SKM-1 (cell line): Measurements from ENCODE around the gene MYCBP.

Source experiments
- DNase-seq: peaks from one replicate; lab custom pipeline; 2025; ENCODE audit not compliant: unreplicated experiment; lab: John Stamatoyannopoulos, UW

The MYCBP gene

DNA sequence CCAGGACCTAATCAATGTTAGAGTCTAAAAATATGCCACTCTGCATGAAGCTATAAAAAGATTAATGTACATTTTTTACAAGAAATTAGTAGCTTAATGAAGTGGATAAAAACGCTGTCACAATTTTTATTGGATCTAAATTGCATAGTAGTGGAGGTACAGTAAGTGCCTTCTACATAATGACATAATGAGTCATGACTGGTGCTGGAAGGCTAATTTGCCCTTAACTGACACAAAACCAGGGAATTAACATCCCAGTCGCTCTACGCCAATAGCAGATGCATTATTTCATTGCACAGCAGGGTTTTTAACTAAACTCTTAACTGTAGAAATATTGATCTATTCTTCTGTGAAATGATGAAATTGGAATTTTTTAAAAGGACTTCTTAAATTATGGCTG is 46.9 kb downstream of the MYCBP start:
- DNase-seq: no peak

- DNase-seq: no peak
Measured at GRCh38 chr1:38820860-38821259, 52.3 kb downstream of the MYCBP start.

DNA sequence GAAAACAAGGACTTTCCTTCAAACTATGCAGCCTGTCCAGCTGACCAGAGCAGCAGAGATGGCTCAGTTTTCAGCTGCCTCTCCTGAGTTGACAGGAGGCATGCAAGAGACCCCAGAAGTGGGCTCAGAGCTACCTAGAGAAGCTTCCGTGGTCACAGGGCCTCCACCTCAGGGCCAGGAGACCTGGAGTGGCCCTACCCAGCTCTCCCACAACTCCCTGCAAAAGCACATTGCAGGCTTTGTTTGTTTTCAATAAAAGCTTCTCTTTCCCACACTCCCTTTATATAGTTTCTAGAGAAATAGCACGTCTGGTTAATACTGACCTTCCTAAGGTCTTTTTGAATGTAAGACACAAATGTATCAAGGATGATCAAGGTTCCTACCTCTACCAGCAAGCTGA is 53.6 kb downstream of the MYCBP start:
- DNase-seq: no peak

DNA sequence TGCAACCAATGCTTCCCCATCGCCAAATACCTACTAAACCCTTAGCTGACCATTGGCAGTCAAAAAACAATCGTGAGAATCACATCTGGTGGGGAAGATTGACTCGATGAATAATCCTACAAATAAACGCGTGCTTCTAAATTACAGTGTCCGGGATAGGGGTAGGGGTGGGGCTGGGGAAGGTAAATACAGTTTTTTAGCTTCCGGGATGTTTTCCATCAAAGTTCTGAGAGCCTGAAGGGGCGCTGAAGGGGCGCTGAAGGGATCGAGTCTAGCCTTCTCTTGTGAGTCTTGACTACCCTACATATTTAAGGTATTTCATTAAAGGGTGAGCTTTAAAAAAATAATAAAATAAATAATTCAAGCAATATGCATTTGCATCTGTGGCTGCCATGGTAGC is 54.1 kb downstream of the MYCBP start:
- DNase-seq: no peak

- no peak for DNase-seq
Measured at GRCh38 chr1:38818175-38818976, 54.8 kb downstream of the MYCBP start.

DNA sequence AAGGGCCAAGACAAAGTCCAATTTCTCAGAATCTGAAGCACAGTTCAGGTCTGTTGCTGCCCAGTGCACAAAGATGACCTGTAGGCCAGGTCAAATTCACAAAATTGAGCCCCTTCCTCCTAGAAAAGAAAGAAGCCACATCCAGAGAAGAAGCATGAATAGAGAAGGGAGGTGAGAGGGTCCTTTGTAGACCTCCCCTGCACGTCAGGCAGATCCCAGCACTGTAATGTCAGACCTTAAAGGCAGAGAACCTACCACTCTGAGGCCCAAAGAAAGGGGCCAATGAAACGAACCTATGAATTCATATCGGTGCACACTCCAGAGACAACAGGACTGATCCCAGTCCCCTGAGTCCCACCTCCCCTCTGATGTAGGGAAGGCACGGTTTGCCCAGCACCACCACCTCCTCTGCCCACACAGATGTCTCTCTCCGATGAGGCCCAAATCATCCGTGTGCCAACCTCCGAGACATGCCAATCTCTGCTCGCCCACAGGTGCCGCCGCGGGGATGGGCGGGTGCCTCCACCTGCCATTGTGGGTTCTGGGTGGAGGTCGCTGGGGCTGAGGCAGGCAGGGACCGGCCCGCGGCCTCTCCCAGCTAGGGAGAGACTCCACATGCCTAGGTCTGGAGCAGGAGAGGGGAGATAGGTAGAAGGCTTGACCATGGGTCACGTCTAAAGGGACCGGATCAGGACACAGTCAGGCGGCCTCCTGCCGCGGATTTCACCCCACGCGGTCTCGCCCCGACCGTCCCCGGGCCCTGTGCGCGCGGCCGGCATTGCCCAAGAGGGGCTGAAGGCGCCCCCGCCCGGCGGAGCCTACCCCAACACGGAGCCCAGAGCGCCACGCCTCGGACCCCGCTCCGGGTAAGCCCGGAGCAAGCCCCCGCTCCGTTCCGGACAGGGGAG is 55.6 kb downstream of the MYCBP start:
- no peak for DNase-seq

GRCh38 chr1:38815903-38816627 is 57.1 kb downstream of the MYCBP start:
- no peak for DNase-seq

DNA sequence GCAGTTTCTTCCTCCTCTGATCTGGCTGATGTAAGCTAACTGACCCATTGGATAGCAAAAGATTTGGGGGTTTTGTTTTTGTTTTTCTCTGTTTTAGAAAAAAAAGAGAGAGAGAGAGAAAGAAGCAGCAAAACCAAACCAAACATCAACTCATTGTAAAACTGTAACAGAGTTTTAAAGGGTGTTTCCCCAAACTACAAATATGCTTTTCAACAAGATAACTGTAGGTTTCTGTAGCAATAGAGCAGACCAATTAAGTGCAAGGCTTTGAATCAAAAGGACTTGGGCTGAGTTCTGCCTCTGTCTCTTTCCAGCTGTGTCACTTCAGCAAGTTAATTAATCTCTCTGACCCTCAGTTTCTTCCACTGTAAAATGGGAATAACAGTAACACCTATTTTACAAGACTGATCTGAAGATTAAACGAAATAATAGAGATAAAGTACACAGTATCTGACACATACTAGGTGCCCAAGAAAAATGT is 58.1 kb downstream of the MYCBP start:
- DNase-seq: no peak

DNA sequence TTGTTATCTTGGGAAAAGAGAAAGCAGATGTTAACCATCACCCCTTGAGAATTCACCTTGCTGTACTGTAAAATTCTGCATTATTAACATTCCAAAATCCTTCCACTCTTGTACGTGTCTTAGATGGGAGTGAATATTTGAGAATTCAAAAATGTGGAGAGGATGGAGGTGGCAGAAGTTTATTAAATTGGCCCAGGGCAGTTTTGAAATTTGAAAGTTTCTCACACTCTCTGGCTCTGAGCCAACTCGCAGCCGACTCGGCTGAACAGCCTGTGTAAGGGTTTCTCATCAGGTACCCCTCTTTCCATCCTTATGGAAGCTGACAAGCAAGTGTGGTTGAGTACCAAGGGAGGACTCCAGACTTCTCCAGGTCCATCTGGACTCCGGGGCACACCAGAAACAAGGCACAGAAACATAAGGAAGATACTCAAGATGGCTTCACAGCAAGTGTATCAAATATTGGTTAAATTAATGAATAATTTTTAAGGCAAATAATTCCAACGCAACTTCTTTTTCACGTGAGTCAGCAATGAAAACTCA is 58.6 kb downstream of the MYCBP start:
- DNase-seq: no peak

- no peak for DNase-seq
Measured at GRCh38 chr1:38812981-38813380, 60.2 kb downstream of the MYCBP start.
